ENCODE data around the gene FADS6. TPM values are rescaled to one million over a fixed set of nuclear protein-coding genes. Genes with fewer than 3 reads are reported as not detected.

FADS6 gene
- total and polyA plus RNA-seq, 3 experiments from 2014 or later, result not detected

DNA sequence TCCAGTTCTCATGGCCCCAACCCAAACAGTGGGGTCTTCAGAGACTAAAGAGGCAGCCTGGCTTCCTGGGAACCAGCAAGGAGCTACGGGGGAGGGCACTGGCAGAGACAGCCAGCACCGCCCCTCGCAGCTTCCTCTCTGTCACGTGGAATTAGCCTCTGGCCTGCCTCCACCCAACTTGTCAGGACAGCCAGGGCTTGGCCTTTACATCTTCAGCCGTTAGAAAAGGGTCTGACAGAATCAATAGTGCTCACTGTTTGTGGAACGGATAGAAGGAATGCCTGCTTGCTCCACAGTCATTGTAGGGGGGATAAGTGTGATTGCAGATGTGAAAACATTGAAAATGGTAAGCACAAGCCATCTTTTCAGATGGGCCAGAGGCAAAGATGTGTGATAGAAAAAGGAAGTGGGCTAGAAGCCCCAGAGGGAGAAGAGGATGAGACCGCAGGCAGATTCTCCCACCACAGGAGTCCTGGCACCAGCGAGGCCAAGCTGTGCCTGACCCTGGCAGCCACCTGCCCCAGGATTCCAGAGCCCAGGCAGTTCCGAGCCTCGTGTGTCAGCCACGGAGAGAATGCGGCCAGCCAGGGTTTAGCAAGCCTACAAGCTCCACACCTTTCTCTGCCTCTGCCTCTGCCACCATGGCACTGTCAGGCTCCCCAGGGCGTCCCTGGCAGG lies 52.3 kb downstream of the FADS6 start:
- Mint-ChIP-seq H3K4me1 (peaks cover 10 to 22% (median 15%) of the 10 kb centered on the region in 3 donors), H3K4me3 (peak overlapping the region in 1 of 7 donors; percentile 35), H3K27me3 (peaks cover 2 to 10% of the 10 kb centered on the region in 2 donors), H3K9me3 (peaks cover 0 to 1% (median 0%) of the 10 kb centered on the region in 5 donors), H3K36me3 (peaks cover 2 to 25% (median 2%) of the 10 kb centered on the region in 3 donors), H3K27ac (peak overlapping the region in 1 of 8 donors; percentile 13)
- H3K4me1 ChIP-seq (ENCODE audit: insufficient read depth, low read length), result no peaks in the 10 kb centered on the region
- no peak for DNase-seq
- ChIA-PET POLR2A (no interaction called here), CTCF (no interaction called here)
- no peaks in the 10 kb centered on the region for H3K27me3 ChIP-seq (ENCODE audit: insufficient read depth, low read length, poor library complexity, severe bottlenecking)
- no peak overlapping the region for H3K4me3 ChIP-seq (ENCODE audit: low read length)
- no peaks in the 10 kb centered on the region for H3K36me3 ChIP-seq (ENCODE audit: insufficient read depth, low read length)
- no peaks in the 10 kb centered on the region for H3K9me3 ChIP-seq (ENCODE audit: low read length)
- no peak overlapping the region for H3K27ac ChIP-seq (ENCODE audit: low read depth, low read length)

DNA sequence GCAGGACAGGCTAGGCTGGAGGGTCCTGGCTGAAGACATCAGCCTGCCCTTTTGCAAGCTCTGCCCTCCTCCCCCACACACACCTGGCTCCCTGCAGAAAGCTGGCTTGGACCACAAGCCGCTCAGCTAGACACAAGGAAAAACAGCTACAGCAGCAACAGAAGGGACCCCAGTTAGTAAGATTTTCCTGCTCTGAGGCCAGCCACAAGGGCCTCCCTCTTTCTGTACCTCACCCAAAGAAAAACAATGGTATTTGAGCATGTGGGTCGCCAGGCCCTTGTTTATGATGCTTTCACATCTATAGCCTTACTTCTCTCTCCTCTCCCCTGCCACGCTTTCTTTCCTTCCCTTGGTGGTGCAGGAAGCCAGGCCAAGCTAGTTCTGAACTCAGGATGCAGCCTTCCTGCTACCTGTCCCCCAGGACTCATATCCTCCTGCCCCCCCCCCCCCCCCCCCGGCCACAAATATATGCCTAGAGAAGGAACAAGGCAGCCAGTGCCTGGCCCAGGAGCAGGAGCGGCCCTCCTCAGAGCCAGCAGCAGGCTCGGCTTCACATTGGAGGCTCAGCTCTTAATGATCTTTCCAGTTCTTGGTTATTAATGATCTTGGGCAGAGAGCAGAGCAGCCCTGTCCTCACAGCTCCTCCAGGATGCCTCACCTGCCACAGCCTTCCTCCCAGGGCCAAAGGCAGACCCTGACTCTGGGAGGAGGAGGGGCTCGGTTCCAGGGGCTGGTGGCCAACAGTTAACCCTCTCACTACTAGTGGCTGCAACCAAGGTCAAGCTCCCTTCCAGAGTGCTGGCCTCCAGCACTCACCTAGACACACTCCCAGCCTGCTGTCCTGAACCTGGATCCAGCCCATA lies 53.2 kb downstream of the FADS6 start:
- Mint-ChIP-seq H3K4me1 (peaks cover 10 to 22% (median 15%) of the 10 kb centered on the region in 3 donors), H3K27ac (peak overlapping the region in 2 of 8 donors; percentile 48 to 63), H3K9me3 (peaks cover 0 to 1% (median 0%) of the 10 kb centered on the region in 5 donors), H3K4me3 (no peak overlapping the region), H3K36me3 (peaks cover 2 to 34% (median 5%) of the 10 kb centered on the region in 3 donors), H3K27me3 (peaks cover 2 to 10% of the 10 kb centered on the region in 2 donors)
- Histone ChIP-seq H3K36me3 (ENCODE audit: insufficient read depth, low read length) (no peaks in the 10 kb centered on the region), H3K4me3 (ENCODE audit: low read length) (no peak overlapping the region), H3K4me1 (ENCODE audit: insufficient read depth, low read length) (no peaks in the 10 kb centered on the region), H3K27me3 (ENCODE audit: insufficient read depth, low read length, poor library complexity, severe bottlenecking) (no peaks in the 10 kb centered on the region), H3K9me3 (ENCODE audit: low read length) (no peaks in the 10 kb centered on the region), H3K27ac (ENCODE audit: low read depth, low read length) (no peak overlapping the region)
- DNase-seq, result no peak
- CTCF ChIA-PET, result no interaction called here
- POLR2A ChIA-PET, result no interaction called here

DNA sequence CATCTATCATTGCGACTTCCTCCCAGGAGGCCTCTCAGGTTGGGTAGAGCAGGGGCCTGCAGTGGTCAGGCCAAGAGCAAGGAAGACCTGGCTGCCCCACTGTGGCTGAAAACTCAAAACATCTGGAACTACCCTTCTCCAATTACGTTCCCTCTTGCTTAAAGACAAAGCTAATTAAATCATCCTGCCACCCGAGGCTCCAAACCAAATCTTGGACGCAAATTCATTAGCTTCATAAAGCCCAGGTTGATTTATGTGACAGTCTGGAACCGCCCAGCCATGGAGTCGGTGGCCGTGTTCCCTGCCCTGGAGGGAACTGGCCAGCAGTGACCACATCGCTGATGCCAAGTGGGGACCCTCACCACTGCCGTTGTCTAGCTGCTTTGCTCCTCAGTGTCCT lies 55.2 kb downstream of the FADS6 start:
- Mint-ChIP-seq H3K4me1 (peaks cover 10 to 19% (median 11%) of the 10 kb centered on the region in 3 donors), H3K36me3 (peaks cover 2 to 45% (median 5%) of the 10 kb centered on the region in 3 donors), H3K27me3 (peaks cover 0 to 10% of the 10 kb centered on the region in 2 donors), H3K27ac (no peak overlapping the region), H3K4me3 (no peak overlapping the region), H3K9me3 (peaks cover 0 to 1% (median 0%) of the 10 kb centered on the region in 5 donors)
- ChIA-PET POLR2A (no interaction called here), CTCF (interaction anchor here (1.4 to 1.7 kb wide), 2 partner anchors 10 to 48 kb away, joined by 3 to 6 read pairs; no protein-coding TSS in a partner anchor)
- Histone ChIP-seq H3K4me3 (ENCODE audit: low read length) (no peak overlapping the region), H3K9me3 (ENCODE audit: low read length) (no peaks in the 10 kb centered on the region), H3K36me3 (ENCODE audit: insufficient read depth, low read length) (no peaks in the 10 kb centered on the region), H3K27me3 (ENCODE audit: insufficient read depth, low read length, poor library complexity, severe bottlenecking) (no peaks in the 10 kb centered on the region), H3K4me1 (ENCODE audit: insufficient read depth, low read length) (no peaks in the 10 kb centered on the region), H3K27ac (ENCODE audit: low read depth, low read length) (no peak overlapping the region)
- no peak for DNase-seq

DNA sequence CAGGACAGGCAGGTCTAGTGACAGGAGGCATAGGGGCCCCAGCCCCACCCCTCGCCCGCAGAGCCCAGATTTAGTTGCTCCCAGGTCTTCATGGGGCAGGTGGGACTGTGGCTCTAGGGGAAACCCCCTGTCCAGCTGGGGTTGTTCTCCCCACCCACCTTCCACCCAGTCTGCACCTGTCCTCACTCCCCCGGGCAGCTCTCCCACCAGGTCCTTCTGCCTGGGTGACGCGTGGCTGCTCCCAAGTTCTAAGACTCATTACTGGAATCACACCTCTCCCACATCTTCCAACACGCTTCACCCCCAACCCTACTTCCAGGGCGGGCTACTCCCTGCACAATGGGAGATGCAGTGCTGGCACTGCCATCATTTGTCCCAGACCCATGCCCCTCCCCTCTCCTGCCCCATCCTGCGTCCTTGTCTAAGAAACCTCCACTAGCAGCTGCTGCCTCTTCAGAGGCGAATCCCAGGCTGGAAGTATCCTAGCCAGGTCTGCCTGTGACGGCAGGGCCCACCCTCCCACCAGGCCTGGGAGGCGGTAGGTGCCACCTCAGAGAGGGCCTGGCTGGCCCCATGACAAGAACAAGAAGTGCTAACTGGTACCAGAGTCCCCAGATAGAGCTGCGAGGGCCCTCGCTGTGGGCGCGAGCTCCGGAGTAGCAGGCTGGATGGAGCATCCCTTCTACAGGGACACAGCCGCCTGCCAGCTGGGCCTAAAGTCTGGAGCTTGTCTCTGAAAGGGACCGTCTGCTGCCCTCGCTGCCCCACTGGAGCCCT lies 56.6 kb downstream of the FADS6 start:
- Mint-ChIP-seq H3K4me1 (peaks cover 10 to 13% (median 10%) of the 10 kb centered on the region in 3 donors), H3K27me3 (peaks cover 0 to 8% of the 10 kb centered on the region in 2 donors), H3K27ac (no peak overlapping the region), H3K36me3 (peaks cover 2 to 49% (median 5%) of the 10 kb centered on the region in 3 donors), H3K9me3 (peaks cover 0 to 1% (median 0%) of the 10 kb centered on the region in 5 donors), H3K4me3 (no peak overlapping the region)
- no peak overlapping the region for H3K27ac ChIP-seq (ENCODE audit: low read depth, low read length)
- no peak for DNase-seq
- no peaks in the 10 kb centered on the region for H3K27me3 ChIP-seq (ENCODE audit: insufficient read depth, low read length, poor library complexity, severe bottlenecking)
- ChIA-PET CTCF (no interaction called here), POLR2A (no interaction called here)
- H3K9me3 ChIP-seq (ENCODE audit: low read length), result no peaks in the 10 kb centered on the region
- H3K36me3 ChIP-seq (ENCODE audit: insufficient read depth, low read length), result no peaks in the 10 kb centered on the region
- H3K4me3 ChIP-seq (ENCODE audit: low read length), result no peak overlapping the region
- no peaks in the 10 kb centered on the region for H3K4me1 ChIP-seq (ENCODE audit: insufficient read depth, low read length)

DNA sequence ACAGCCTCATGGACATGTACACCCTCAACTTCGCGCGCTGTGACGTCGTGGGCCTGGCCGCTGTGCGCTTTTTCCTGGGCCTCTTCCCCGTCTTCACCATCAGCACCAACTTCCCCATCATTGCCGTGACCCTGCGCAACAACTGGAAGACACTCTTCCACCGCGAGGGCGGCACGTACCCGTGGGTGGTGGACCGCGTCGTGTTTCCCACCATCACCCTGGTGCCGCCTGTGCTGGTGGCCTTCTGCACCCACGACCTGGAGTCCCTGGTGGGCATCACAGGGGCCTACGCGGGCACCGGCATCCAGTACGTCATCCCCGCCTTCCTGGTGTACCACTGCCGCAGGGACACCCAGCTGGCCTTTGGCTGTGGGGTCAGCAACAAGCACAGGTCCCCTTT lies 57.2 kb downstream of the FADS6 start:
- H3K27ac Mint-ChIP-seq, result peak overlapping the region in 1 of 8 donors; percentile 17
- H3K36me3 ChIP-seq (ENCODE audit: insufficient read depth, low read length), result no peaks in the 10 kb centered on the region
- H3K27me3 Mint-ChIP-seq, result peaks cover 0 to 3% of the 10 kb centered on the region in 2 donors
- H3K4me1 ChIP-seq (ENCODE audit: insufficient read depth, low read length), result no peaks in the 10 kb centered on the region
- H3K9me3 ChIP-seq (ENCODE audit: low read length), result no peaks in the 10 kb centered on the region
- H3K4me1 Mint-ChIP-seq, result peaks cover 8 to 9% (median 8%) of the 10 kb centered on the region in 3 donors
- no peak overlapping the region for H3K4me3 ChIP-seq (ENCODE audit: low read length)
- peaks cover 0 to under 1% (median 0%) of the 10 kb centered on the region in 5 donors for H3K9me3 Mint-ChIP-seq
- ChIA-PET CTCF (no interaction called here), POLR2A (no interaction called here)
- no peak overlapping the region for H3K4me3 Mint-ChIP-seq
- H3K27me3 ChIP-seq (ENCODE audit: insufficient read depth, low read length, poor library complexity, severe bottlenecking), result no peaks in the 10 kb centered on the region
- H3K36me3 Mint-ChIP-seq, result peaks cover 2 to 49% (median 5%) of the 10 kb centered on the region in 3 donors
- DNase-seq, result no peak
- H3K27ac ChIP-seq (ENCODE audit: low read depth, low read length), result no peak overlapping the region

DNA sequence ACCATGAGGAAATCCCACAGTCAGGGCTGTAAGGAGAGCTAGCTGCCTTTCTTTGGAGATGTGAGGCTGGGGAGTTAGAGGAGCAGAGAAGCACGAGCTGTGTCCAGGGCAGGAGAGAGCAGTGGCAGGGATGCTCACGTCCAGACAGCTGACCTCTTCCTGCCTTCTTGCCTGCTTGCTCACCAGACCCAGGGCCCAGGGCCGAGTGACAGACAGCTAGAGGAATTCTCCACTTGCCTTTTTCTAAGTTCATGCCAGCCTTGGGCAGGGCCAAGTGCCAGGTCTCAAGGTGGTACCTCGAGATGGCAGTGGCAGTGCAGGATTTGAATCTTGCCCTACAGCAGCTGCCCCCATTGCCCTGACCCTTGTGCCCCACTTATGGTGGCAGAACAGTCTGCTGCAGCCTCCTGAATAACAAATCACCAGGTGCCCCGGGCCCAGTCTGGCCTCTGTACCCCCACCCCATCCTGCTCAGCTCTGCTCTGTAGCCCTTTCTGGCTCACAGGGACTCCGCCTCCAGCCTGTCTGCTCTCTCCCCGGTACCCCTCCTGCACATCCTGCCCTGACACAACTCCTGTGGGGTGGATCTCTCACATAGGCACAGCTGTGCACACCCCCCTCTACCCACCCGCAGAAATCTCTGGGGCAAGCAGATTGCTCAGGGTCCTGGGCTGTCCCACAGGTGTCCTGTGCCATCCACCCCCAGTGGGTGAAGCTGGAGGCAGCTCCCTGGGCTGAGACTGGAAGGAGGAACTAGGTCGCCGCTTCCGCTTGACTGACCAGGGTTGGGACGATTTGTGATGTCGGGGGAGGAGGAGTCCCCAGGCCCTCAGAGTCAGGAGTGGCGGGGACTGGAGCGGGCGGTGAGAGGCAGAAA lies 59.7 kb downstream of the FADS6 start:
- CTCF ChIA-PET, result interaction anchor here (1.4 kb wide), 1 partner anchor 28 kb away, joined by 4 read pairs; no protein-coding TSS in a partner anchor
- H3K36me3 Mint-ChIP-seq, result peaks cover 5 to 65% (median 6%) of the 10 kb centered on the region in 3 donors
- H3K27me3 ChIP-seq (ENCODE audit: insufficient read depth, low read length, poor library complexity, severe bottlenecking), result no peaks in the 10 kb centered on the region

DNA sequence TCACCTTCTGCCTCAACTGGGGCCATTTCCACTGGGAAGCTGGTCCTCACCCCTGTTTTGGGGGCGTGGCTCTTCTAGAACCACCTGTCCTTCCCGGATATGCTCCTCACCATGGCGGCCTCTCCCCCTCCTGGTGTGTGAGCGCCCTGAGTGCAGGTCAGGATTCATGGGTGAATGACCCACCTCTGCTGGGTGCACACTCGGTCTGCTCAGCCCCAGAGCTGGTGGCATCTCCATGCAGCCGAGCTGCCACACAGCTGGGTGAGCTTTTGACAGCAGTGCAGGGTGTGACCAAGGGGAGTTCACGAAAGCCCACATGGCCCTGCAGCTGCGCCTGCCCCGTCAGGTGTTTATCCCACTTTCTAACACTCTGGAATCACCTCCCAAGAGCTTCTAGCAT lies 61.0 kb downstream of the FADS6 start:
- Mint-ChIP-seq H3K4me3 (no peak overlapping the region), H3K4me1 (no peaks in the 10 kb centered on the region), H3K9me3 (no peaks in the 10 kb centered on the region), H3K27ac (peak overlapping the region in 1 of 8 donors; percentile 58), H3K27me3 (no peaks in the 10 kb centered on the region), H3K36me3 (peaks cover 5 to 63% (median 6%) of the 10 kb centered on the region in 3 donors)
- Histone ChIP-seq H3K9me3 (ENCODE audit: low read length) (no peaks in the 10 kb centered on the region), H3K27me3 (ENCODE audit: insufficient read depth, low read length, poor library complexity, severe bottlenecking) (no peaks in the 10 kb centered on the region), H3K4me1 (ENCODE audit: insufficient read depth, low read length) (no peaks in the 10 kb centered on the region), H3K4me3 (ENCODE audit: low read length) (no peak overlapping the region), H3K27ac (ENCODE audit: low read depth, low read length) (no peak overlapping the region), H3K36me3 (ENCODE audit: insufficient read depth, low read length) (no peaks in the 10 kb centered on the region)
- ChIA-PET POLR2A (no interaction called here), CTCF (interaction anchor here (0.9 to 1.4 kb wide), 2 partner anchors 30 to 41 kb away, joined by 3 to 4 read pairs; no protein-coding TSS in a partner anchor)
- no peak for DNase-seq

More for the DNA sequence above, 59.7 kb downstream of the FADS6 start:
- H3K9me3 Mint-ChIP-seq, result no peaks in the 10 kb centered on the region
- Histone ChIP-seq H3K9me3 (ENCODE audit: low read length) (no peaks in the 10 kb centered on the region), H3K4me1 (ENCODE audit: insufficient read depth, low read length) (no peaks in the 10 kb centered on the region), H3K4me3 (ENCODE audit: low read length) (no peak overlapping the region), H3K27ac (ENCODE audit: low read depth, low read length) (no peak overlapping the region), H3K36me3 (ENCODE audit: insufficient read depth, low read length) (no peaks in the 10 kb centered on the region)
- DNase-seq, result no peak
- POLR2A ChIA-PET, result no interaction called here
- no peaks in the 10 kb centered on the region for H3K27me3 Mint-ChIP-seq
- peak overlapping the region in 2 of 8 donors; percentile 19 to 69 for H3K27ac Mint-ChIP-seq
- no peak overlapping the region for H3K4me3 Mint-ChIP-seq
- H3K4me1 Mint-ChIP-seq, result no peaks in the 10 kb centered on the region
